Body of pancreas (tissue), 4 donors: Measurements from ENCODE around the gene MAML3.

Experiments used
- POLR2A ChIP-seq, 3 donors: fragments of 450-650 bp; IDR thresholded peaks; one replicate each; pipeline ENCODE4 v1.6.1; 2016; ENCODE audit warnings: antibody characterized with exemption in 3 of 3, mild to moderate bottlenecking in 2 of 3
- TF ChIP-seq, protein P1 (sequence below), 7 experiments: fragments of 450-650 bp in 4 of 7; fragments of 200-600 bp in 3 of 7; sonication (generic) in 3 of 7; IDR thresholded peaks; one replicate each; pipeline ENCODE4 v1.5.1; 2016 to 2019; ENCODE audit warnings: antibody characterized with exemption in 7 of 7

DNA sequence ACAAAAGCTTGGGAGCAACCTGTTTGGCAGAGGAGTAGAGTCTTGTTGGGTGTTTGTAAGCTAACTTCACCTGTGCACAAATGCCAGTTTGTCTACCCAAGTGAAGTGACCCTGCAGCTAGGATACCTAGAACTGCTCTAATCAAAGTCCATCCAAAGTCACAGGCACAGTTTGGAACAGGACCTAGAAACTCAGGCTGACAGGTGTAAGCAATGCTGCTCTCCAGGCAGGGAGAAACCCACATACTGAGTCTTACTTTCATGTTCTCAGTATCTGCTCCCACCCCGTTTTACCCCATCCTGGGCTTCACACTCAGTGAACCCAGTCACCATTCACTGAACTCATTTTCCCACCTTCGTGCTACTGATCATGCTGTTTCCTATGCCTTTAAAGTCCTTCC, 40.3 kb downstream of the MAML3 start:
- TF ChIP-seq, protein P1, sequence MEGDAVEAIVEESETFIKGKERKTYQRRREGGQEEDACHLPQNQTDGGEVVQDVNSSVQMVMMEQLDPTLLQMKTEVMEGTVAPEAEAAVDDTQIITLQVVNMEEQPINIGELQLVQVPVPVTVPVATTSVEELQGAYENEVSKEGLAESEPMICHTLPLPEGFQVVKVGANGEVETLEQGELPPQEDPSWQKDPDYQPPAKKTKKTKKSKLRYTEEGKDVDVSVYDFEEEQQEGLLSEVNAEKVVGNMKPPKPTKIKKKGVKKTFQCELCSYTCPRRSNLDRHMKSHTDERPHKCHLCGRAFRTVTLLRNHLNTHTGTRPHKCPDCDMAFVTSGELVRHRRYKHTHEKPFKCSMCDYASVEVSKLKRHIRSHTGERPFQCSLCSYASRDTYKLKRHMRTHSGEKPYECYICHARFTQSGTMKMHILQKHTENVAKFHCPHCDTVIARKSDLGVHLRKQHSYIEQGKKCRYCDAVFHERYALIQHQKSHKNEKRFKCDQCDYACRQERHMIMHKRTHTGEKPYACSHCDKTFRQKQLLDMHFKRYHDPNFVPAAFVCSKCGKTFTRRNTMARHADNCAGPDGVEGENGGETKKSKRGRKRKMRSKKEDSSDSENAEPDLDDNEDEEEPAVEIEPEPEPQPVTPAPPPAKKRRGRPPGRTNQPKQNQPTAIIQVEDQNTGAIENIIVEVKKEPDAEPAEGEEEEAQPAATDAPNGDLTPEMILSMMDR (IDR thresholded peaks at IDR 0.05): no peak
- TF ChIP-seq POLR2A (IDR thresholded peaks at IDR 0.05): no peak
